ENCODE results near the gene SEMA3A.

DNA sequence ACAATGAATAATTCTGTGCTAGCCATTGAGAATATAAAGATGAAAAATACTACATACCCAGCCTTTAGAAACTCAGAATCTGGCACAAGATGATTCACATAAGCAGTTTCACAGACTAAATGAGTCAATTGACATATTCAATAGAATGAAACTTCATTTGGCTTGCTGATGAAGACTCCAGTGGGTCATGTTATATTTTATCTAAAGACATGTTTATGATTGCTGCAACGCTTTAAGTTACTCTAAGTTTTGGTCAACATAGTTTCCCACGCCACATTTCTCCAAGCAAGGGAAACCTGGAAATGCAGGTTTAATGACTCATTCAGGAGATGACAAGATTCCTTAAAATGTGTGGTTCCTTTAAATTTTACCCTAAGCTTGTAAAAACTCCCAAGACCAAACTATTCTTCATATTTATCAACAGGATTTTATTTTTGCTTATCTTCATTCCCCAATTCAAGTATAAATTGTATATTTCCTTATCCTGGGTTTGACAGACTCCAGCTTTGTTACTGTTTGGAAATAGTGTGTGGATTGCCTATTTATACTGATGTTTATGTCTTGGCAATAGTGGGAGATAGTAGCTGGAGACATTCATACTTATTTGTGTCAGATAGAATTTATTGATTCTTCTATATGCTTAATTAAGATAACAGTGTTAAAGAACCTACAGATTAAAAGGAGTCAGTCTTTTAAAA is 6.6 kb downstream of the SEMA3A start:
- no peak for TF ChIP-seq CTCF (IDR thresholded peaks at IDR 0.05)
- no peak for TF ChIP-seq POLR2A (IDR thresholded peaks at IDR 0.05)
